ENCODE measurements around the gene OTUD7B.

OTUD7B gene

GRCh38 chr1:149916193-149916897 is 94.2 kb downstream of the OTUD7B start:
- no peak for DNase-seq

- DNase-seq, result peak in 1 of 2 experiments; percentile 8
These were observed 94.9 kb downstream of the OTUD7B start for GRCh38 chr1:149915429-149916192.

GRCh38 chr1:149914545-149914944 is 96.0 kb downstream of the OTUD7B start:
- no peak for DNase-seq

- DNase-seq, result no peak
These were observed 103.9 kb downstream of the OTUD7B start for GRCh38 chr1:149906570-149907075.

GRCh38 chr1:149903836-149904491 is 106.6 kb downstream of the OTUD7B start:
- DNase-seq, result no peak

- DNase-seq, result peak; percentile 54 to 87
These were observed 110.9 kb downstream of the OTUD7B start, which contains the start of gene BOLA1 for GRCh38 chr1:149899460-149900284. TSS of gene BOLA1 (plus strand) at chr1:149899568. CDS start at chr1:149900060, 492 bp downstream.

- no peak for DNase-seq
These were observed 114.0 kb downstream of the OTUD7B start for GRCh38 chr1:149896575-149896974.

- DNase-seq, result no peak
These were observed 121.6 kb downstream of the OTUD7B start for GRCh38 chr1:149888999-149889289.

GRCh38 chr1:149888247-149888998 is 122.1 kb downstream of the OTUD7B start:
- DNase-seq, result peak; percentile 79 to 88

All from NCI-H524 (cell line).